Natural killer cell treated with Interleukin-12 subunit alpha and Interleukin-12 subunit beta and Interleukin-15 and Interleukin-18, amount 100 ng/mL, for 72 hours (primary cell): ENCODE measurements around the gene ATG7. TPM values are rescaled to one million over a fixed set of nuclear protein-coding genes. Genes with fewer than 3 reads are reported as not detected.
A peak's percentile ranks its signal among the peaks of the same experiment; 100 is the strongest.

Experiments used
- ATAC-seq, 2 donors: fragments of 150-1000 bp; cut with Tn5 transposase in 1 of 2; sonication (Bioruptor Pico), chemical (Tn5 transposase) in 1 of 2; 2 replicates each; pipeline ENCODE4 v1.10.0; 2021
- DNase-seq: peaks from one replicate; pipeline ENCODE4 v3.0.0; 2022; ENCODE audit warnings: low spot score
- H3K27ac Mint-ChIP-seq, 2 donors: 1 replicate in 1 of 2; 2 replicates in 1 of 2; pipeline ENCODE4 v1.8.0; 2022; ENCODE audit warnings: mixed read lengths in 2 of 2, mild to moderate bottlenecking in 1 of 2, moderate library complexity in 1 of 2
- H3K27me3 Mint-ChIP-seq, 2 donors: 1 replicate in 1 of 2; 2 replicates in 1 of 2; pipeline ENCODE4 v1.8.0; 2022; ENCODE audit warnings: mixed read lengths in 2 of 2
- H3K36me3 Mint-ChIP-seq: one replicate; pipeline ENCODE4 v1.8.0; 2022; ENCODE audit warnings: mixed read lengths
- H3K4me1 Mint-ChIP-seq, 2 donors: 1 replicate in 1 of 2; 2 replicates in 1 of 2; pipeline ENCODE4 v1.8.0; 2022; ENCODE audit warnings: low read depth in 2 of 2, mixed read lengths in 2 of 2, mild to moderate bottlenecking in 1 of 2
- H3K4me3 Mint-ChIP-seq: one replicate; pipeline ENCODE4 v1.8.0; 2022; ENCODE audit warnings: mixed read lengths
- H3K9me3 Mint-ChIP-seq: 2 replicates; pipeline ENCODE4 v1.8.0; 2022; ENCODE audit warnings: mixed read lengths
- total RNA-seq, 2 donors: library from RNA; stranded (reverse); gene quantifications; one replicate each; pipeline ENCODE4 v1.2.3, GENCODE V29; 2022

ATG7 gene
- total RNA-seq, 2 donors from 2014 or later: 45.0 to 79.9 TPM

DNA sequence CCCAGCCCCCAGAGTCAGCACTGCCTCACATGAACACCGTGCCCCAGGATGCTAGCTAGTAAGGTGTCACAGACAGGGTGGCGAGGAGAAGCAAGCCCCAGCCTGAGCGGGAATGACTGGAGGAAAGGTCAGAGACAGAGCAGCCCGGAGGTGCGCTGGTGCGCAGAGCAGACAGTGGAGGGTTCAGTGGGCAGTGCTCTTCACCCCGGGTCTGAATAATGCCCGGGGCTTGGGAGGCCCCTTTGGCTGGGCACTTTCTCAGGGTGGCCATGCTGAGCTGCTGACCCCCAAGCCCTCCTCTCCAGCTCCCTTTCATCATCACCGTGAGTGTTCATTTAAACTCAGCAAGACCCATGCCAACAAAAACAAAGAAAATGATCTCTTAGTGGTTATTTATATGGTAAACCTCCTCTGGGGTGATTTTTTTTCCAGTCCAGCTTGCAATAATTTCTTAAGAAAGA, 260.8 kb downstream of the ATG7 start:
- Mint-ChIP-seq H3K4me1 (peaks cover 4 to 6% of the 10 kb centered on the region in 2 donors), H3K27ac (no peak overlapping the region), H3K9me3 (no peaks in the 10 kb centered on the region), H3K36me3 (peaks cover 2% of the 10 kb centered on the region), H3K27me3 (no peaks in the 10 kb centered on the region), H3K4me3 (no peak overlapping the region)
- ATAC-seq (no peak), DNase-seq (no peak)

- no peak overlapping the region for H3K4me3 Mint-ChIP-seq
- H3K9me3 Mint-ChIP-seq: no peaks in the 10 kb centered on the region
- H3K4me1 Mint-ChIP-seq: peaks cover 4 to 6% of the 10 kb centered on the region in 2 donors
- ATAC-seq (no peak), DNase-seq (no peak)
- H3K27me3 Mint-ChIP-seq: no peaks in the 10 kb centered on the region
- H3K27ac Mint-ChIP-seq: no peak overlapping the region
- H3K36me3 Mint-ChIP-seq: no peaks in the 10 kb centered on the region
These were observed 262.0 kb downstream of the ATG7 start for GRCh38 chr3:11534011-11534792.

GRCh38 chr3:11534793-11535101, 262.6 kb downstream of the ATG7 start:
- no peak for ATAC-seq
- no peak for DNase-seq
- Mint-ChIP-seq H3K36me3 (no peaks in the 10 kb centered on the region), H3K9me3 (no peaks in the 10 kb centered on the region), H3K27me3 (no peaks in the 10 kb centered on the region), H3K27ac (no peak overlapping the region), H3K4me1 (peaks cover 4 to 6% of the 10 kb centered on the region in 2 donors), H3K4me3 (no peak overlapping the region)

DNA sequence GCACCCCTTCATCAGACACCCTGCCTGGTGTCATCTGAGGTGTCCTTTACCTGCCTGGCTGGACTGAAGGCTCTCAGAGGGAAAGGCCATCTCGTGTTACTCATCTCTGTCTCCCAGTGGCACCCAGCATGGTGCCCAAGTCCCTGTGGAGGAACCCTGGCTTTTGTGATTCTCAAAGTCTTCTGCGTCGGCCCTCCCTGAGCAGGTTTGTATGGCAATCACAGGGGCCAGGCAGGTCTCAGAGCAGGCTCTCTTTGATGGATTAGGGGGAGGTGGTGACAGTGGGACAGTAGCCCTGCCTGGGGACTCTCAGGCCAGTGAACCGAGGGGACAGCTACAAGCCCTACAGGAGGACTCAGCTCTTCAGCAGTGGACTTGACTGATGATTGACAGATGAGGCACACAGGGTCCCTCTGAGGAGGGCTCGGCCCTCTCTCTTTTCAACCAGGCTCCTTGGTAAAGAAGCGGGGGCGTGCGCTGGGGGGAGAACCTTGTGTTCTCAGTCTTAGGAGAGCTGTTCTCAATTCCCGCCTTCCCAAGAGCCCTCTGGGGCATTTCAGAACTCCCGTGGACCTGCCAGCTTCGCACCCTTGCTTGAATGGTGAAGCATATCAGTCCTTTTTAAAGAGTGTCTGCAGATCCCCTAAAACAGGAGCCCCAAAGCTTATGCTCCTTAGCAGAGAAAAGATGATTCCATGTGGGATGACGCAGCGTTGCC, 263.2 kb downstream of the ATG7 start:
- ATAC-seq (no peak), DNase-seq (no peak)
- Mint-ChIP-seq H3K4me1 (peaks cover 4 to 6% of the 10 kb centered on the region in 2 donors), H3K27me3 (no peaks in the 10 kb centered on the region), H3K27ac (no peak overlapping the region), H3K36me3 (no peaks in the 10 kb centered on the region), H3K4me3 (no peak overlapping the region), H3K9me3 (no peaks in the 10 kb centered on the region)

DNA sequence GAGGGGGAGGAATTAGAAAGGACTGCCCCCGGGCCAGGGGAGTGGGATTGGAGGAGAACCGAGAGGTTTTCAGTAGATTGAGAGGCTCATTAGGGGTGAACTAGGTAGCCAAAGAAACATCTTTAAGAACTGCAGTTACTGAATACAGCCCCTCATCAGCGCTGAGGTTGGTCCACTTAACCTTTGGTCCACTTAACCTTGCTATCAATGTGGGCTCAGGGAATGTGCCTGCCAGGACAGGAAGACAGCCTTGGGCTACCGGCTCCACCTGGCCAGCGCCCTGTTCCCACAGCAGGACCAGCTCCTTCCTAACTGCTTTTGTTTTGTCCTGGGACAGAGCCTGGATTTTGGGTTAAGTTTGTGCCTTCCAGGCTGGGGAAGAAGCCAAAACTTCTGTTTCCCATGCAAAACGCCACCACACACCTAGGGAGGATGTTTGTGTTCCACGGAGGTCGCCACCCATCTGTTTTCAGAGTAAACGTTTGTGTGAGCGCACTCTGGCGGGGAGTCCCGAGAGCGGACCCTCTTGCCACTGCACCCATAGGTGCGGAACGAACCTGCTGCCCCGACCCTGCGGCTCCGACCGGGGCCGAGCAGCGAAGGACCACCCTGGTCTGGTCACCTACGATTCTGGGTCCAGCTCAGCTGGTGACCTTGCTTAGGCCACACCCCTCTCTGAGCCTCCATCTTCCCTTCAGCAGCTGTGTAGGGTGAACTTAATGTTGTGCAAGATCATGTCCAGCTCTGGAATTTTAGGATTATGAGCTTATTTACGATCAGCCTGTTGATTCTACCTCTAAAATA, 264.1 kb downstream of the ATG7 start:
- ATAC-seq (no peak), DNase-seq (no peak)
- Mint-ChIP-seq H3K4me1 (peaks cover 4 to 6% of the 10 kb centered on the region in 2 donors), H3K4me3 (no peak overlapping the region), H3K27me3 (no peaks in the 10 kb centered on the region), H3K9me3 (no peaks in the 10 kb centered on the region), H3K36me3 (no peaks in the 10 kb centered on the region), H3K27ac (no peak overlapping the region)

DNA sequence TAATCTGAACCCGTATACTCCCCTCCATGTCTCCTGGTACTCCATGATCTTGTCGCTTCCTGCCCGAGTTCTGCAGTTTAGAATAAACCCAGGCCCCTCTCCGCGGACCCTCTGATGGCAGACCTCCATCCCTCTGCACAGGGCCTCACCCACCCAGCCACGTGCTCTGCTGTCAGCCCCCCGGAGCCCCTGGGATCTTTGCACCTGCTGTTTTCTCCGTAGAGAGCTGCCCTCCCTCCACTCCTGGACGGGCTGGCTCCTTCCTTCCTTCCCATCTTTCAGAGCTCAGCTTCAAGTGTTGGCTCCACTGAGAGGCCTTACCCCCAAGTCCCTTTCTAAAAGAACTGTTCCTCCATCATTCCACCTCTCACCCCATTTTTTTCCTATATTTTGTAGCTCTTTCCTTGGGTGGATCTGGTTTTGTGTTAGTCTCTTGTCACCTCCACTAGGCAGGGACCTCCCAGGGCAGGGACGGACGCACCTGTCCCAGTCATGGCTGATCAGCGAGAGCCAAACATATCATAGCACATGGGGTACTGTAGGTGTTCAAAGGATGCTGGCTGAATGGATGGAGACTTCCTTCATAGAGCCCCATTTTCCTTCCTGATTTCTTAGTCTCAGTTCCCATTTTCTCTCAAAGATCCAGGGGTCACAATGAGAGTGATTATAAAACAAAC, 264.9 kb downstream of the ATG7 start:
- H3K9me3 Mint-ChIP-seq: no peaks in the 10 kb centered on the region
- DNase-seq: no peak
- no peak for ATAC-seq
- H3K4me1 Mint-ChIP-seq: peaks cover 2 to 4% of the 10 kb centered on the region in 2 donors
- no peaks in the 10 kb centered on the region for H3K36me3 Mint-ChIP-seq
- no peak overlapping the region for H3K4me3 Mint-ChIP-seq
- no peak overlapping the region for H3K27ac Mint-ChIP-seq
- H3K27me3 Mint-ChIP-seq: no peaks in the 10 kb centered on the region

DNA sequence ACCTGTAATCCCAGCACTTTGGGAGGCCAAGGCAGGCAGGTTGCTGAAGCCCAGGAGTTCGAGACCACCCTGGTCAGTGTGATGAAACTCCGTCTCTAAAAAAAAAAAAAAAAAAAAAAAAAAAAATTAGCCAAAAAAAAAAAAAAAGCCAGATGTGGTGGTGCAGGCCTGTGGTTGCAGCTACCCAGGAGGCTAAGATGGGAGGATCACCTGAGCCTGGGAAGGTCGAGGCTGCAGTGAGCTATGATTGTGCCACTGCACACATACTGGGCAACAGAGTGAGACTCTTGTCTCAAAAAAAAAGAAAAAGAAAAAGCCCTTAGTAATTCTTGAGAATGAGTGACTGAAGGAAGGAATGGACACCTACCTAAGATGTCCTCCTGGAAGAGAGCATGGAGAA, 266.4 kb downstream of the ATG7 start:
- H3K9me3 Mint-ChIP-seq: no peaks in the 10 kb centered on the region
- DNase-seq (no peak), ATAC-seq (no peak)
- H3K4me1 Mint-ChIP-seq: peaks cover 0 to 3% of the 10 kb centered on the region in 2 donors
- H3K27me3 Mint-ChIP-seq: no peaks in the 10 kb centered on the region
- H3K4me3 Mint-ChIP-seq: no peak overlapping the region
- no peaks in the 10 kb centered on the region for H3K36me3 Mint-ChIP-seq
- H3K27ac Mint-ChIP-seq: no peak overlapping the region

GRCh38 chr3:11539218-11539617, 267.0 kb downstream of the ATG7 start:
- H3K27ac Mint-ChIP-seq: no peak overlapping the region
- H3K27me3 Mint-ChIP-seq: no peaks in the 10 kb centered on the region
- ATAC-seq (no peak), DNase-seq (no peak)
- no peaks in the 10 kb centered on the region for H3K9me3 Mint-ChIP-seq
- no peak overlapping the region for H3K4me3 Mint-ChIP-seq
- peaks cover 0 to 3% of the 10 kb centered on the region in 2 donors for H3K4me1 Mint-ChIP-seq
- H3K36me3 Mint-ChIP-seq: no peaks in the 10 kb centered on the region

DNA sequence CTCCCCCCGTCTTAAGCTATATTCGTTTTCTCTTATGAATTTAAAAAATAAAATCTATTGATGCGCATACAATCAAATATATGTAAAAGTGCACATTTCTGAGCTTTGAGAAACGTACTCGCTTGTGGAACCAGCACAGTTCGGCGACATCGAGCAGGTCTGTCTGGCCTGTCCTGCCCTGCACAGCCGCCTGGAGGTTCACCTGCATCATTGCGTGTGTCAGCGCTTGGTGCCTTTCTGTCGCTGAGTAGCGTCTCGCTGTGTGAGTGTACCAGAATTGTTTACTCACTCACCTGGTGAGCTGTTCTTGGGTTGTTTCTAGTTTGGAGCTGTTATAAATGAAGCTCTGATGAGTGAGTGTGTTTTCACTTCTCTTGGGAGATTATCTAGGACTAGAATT, 267.5 kb downstream of the ATG7 start:
- no peak overlapping the region for H3K27ac Mint-ChIP-seq
- DNase-seq (no peak), ATAC-seq (no peak)
- H3K36me3 Mint-ChIP-seq: no peaks in the 10 kb centered on the region
- H3K4me3 Mint-ChIP-seq: no peak overlapping the region
- H3K27me3 Mint-ChIP-seq: no peaks in the 10 kb centered on the region
- H3K4me1 Mint-ChIP-seq: peaks cover 0 to 3% of the 10 kb centered on the region in 2 donors
- no peaks in the 10 kb centered on the region for H3K9me3 Mint-ChIP-seq

DNA sequence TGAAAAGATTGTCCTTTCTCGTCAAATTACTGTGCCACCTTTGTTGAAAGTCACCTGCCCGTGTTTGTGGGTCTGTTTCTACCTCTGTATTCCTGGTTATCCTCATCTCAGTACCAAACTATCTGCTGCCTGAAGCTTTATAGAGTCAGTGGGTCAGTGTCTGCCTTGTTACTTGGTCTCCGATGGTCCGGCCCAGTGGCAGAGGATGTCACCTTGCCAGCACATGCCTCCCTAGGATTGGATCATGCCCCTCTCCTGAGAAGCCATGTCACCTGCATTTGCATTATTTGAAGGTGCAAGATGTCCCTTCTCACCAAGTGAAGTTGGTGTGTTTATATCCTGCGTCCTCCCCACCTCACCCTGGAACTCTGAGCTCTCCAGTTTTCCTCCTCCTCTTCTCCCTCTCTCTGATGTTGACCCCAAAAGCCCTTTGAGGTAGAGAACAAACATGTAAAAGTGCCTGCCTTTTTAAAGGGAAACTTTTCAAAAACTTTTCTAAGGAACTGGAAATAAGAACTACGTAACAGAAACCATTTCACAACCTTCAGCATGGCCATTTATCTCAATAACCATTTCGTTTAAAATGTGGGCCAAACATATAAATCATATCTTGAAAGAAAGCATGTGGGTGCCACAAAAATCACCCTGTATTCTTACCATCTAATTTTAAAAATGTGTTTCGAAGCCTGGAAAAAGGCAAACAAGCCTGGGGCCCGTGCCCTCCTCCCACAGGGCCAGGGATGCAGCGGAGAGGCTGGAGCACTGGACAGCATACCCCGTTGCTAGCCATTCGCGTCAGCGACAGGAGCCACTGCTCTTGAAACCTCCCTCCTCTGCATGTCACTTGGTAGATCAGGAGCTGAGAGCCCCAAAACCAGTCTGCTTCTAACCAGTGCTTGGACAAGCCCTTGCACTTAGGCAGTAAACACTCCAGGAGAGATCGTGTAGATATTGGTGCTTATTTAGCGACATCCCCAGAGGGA, 269.4 kb downstream of the ATG7 start:
- Mint-ChIP-seq H3K27me3 (no peaks in the 10 kb centered on the region), H3K4me3 (no peak overlapping the region), H3K9me3 (no peaks in the 10 kb centered on the region), H3K27ac (peak overlapping the region in 1 of 2 donors; percentile 56), H3K36me3 (no peaks in the 10 kb centered on the region), H3K4me1 (peaks cover 0 to 3% of the 10 kb centered on the region in 2 donors)
- DNase-seq (peak; percentile 18), ATAC-seq (no peak)

- H3K27ac Mint-ChIP-seq: no peak overlapping the region
- H3K36me3 Mint-ChIP-seq: no peaks in the 10 kb centered on the region
These were observed 270.4 kb downstream of the ATG7 start for GRCh38 chr3:11542551-11542950.

GRCh38 chr3:11543141-11543947, 271.1 kb downstream of the ATG7 start:
- H3K27me3 Mint-ChIP-seq: no peaks in the 10 kb centered on the region
- no peak overlapping the region for H3K4me3 Mint-ChIP-seq
- no peak overlapping the region for H3K27ac Mint-ChIP-seq
- DNase-seq: peak; percentile 23
- H3K9me3 Mint-ChIP-seq: no peaks in the 10 kb centered on the region
- H3K36me3 Mint-ChIP-seq: no peaks in the 10 kb centered on the region
- no peak for ATAC-seq
- peaks cover 6 to 10% of the 10 kb centered on the region in 2 donors for H3K4me1 Mint-ChIP-seq

More at GRCh38 chr3:11542551-11542950, 270.4 kb downstream of the ATG7 start:
- Mint-ChIP-seq H3K4me1 (peaks cover 3 to 8% of the 10 kb centered on the region in 2 donors), H3K4me3 (no peak overlapping the region), H3K27me3 (no peaks in the 10 kb centered on the region), H3K9me3 (no peaks in the 10 kb centered on the region)
- ATAC-seq (peak in 1 of 2 donors; percentile 10), DNase-seq (peak; percentile 22)
